Adrenal gland (tissue), 12 donors: Measurements from ENCODE around the gene DCAF6. TPM values are rescaled to one million over a fixed set of nuclear protein-coding genes. Genes with fewer than 3 reads are reported as not detected.

Experiments
- DNase-seq, 7 donors: peaks; one replicate each; pipeline ENCODE4 v3.0.0-alpha.2; 2019 to 2020
- H3K27ac ChIP-seq, 5 donors: fragments of 200-600 bp; sonication (generic) in 4 of 5; 1 replicate in 3 of 5; 2 replicates in 2 of 5; pipeline versions ENCODE4 v1.5.1 to v1.8.0; 2016 to 2020; ENCODE audit warnings: mild to moderate bottlenecking in 1 of 5
- H3K27me3 ChIP-seq: fragments of 200-600 bp; 2 replicates; pipeline ENCODE4 v1.8.0; 2021
- H3K36me3 ChIP-seq, 2 donors: fragments of 200-600 bp; replicated peaks in 1 of 2; 1 replicate in 1 of 2; 2 replicates in 1 of 2; pipeline versions ENCODE4 v1.5.1 to v1.8.0; 2018 to 2022
- H3K4me1 ChIP-seq, 2 donors: fragments of 200-600 bp; replicated peaks in 1 of 2; 1 replicate in 1 of 2; 2 replicates in 1 of 2; pipeline versions ENCODE4 v1.5.1 to v1.8.0; 2018 to 2021
- H3K4me3 ChIP-seq, 4 donors: fragments of 200-600 bp; sonication (generic) in 3 of 4; one replicate each; pipeline ENCODE4 v1.5.1; 2016 to 2018
- H3K9me3 ChIP-seq, 3 donors: fragments of 200-600 bp; sonication (generic) in 1 of 3; replicated peaks in 1 of 3; 1 replicate in 2 of 3; 2 replicates in 1 of 3; pipeline versions ENCODE4 v1.5.1 to v1.8.0; 2016 to 2021
- CTCF ChIP-seq, 6 experiments: fragments of 450-650 bp in 4 of 6; fragments of 200-600 bp in 2 of 6; sonication (generic) in 1 of 6; IDR thresholded peaks; 1 replicate in 5 of 6; 2 replicates in 1 of 6; pipeline versions ENCODE4 v1.5.1 to v1.8.0; 2016 to 2021; ENCODE audit warnings: antibody characterized with exemption in 6 of 6, mild to moderate bottlenecking in 2 of 6, moderate library complexity in 1 of 6
- POLR2A ChIP-seq, 2 donors: fragments of 450-650 bp; IDR thresholded peaks; one replicate each; pipeline ENCODE4 v1.6.1; 2017; ENCODE audit warnings: antibody characterized with exemption in 2 of 2, mild to moderate bottlenecking in 2 of 2, moderate library complexity in 1 of 2
- whole genome bisulfite sequencing, 4 donors: extraction: QIAGEN DNeasy Blood & Tissue Kit in 2 of 4; methylation state at CpG; one replicate each; pipeline versions ENCODE4 v1.1.5 to v1.1.7; 2013 to 2017; 5-methylcytosine and 5-hydroxymethylcytosine counted together
- intact Hi-C, 2 donors: fragments of 100-400 bp; cut with DNase I; formaldehyde crosslinking; loops; one replicate each; pipeline versions ENCODE4 v1.14.1 to v1.15.0; 2022 to 2023
- polyA plus RNA-seq, 3 donors: library from polyadenylated mRNA; stranded (reverse); fragments of 200-250 nt in 2 of 3; fragments of 350-450 nt in 1 of 3; fragmentation: Illumina TruSeq in 1 of 3; extraction: RNeasy Lipid Tissue Mini Kit (QIAGEN cat#74804) in 1 of 3; gene quantifications; one replicate each; pipeline ENCODE4 v1.2.3, GENCODE V29; 2013 to 2014
- total RNA-seq, 9 donors: library from RNA; depleted of rRNA in 4 of 9; stranded (reverse); fragments of >200 nt in 4 of 9; fragments of 120-200 nt in 1 of 9; fragmentation: NEBNext Ultra II Directional in 1 of 9; extraction: Animal tissue kit (Norgen Biotek cat#: 25700) in 1 of 9; gene quantifications; one replicate each; pipeline versions ENCODE4 v1.1.0 to v1.2.4, GENCODE V29; 2013 to 2023
- donor health status: healthy with polysubstance abuse.
- donor health status: Bipolar disorder and iron deficiency.
- donor health status: DM: yes; HTN: yes; CAD: no.
- donor health status: DM: no; HTN: no; CAD: no.
- donor health status: DM: no; HTN: no; CAD: no.
- donor health status: DM: yes; HTN: yes; CAD: no.

Gene DCAF6
- total and polyA plus RNA-seq, 12 donors: 46.4 to 160 (median 90.5) TPM

GRCh38 chr1:167924102-167924501 is 12.4 kb upstream of the DCAF6 start:
- H3K27me3 ChIP-seq: no peaks in the 10 kb centered on the region
- peaks cover 15 to 32% of the 10 kb centered on the region in 2 donors for H3K4me1 ChIP-seq
- WGBS, 4 donors: 87 to 97% (median 95%) methylated on average over 2 of the region's 2 CpGs
- intact Hi-C loops: no loop called here
- no peak for DNase-seq
- H3K27ac ChIP-seq: no peak overlapping the region
- no peaks in the 10 kb centered on the region for H3K36me3 ChIP-seq
- H3K4me3 ChIP-seq: no peak overlapping the region
- TF ChIP-seq CTCF (IDR thresholded peaks at IDR 0.05) (no peak), POLR2A (IDR thresholded peaks at IDR 0.05) (no peak)
- H3K9me3 ChIP-seq: no peaks in the 10 kb centered on the region

GRCh38 chr1:167924543-167925231 is 11.8 kb upstream of the DCAF6 start:
- no peak overlapping the region for H3K27ac ChIP-seq
- TF ChIP-seq POLR2A (IDR thresholded peaks at IDR 0.05) (no peak), CTCF (IDR thresholded peaks at IDR 0.05) (no peak)
- H3K27me3 ChIP-seq: no peaks in the 10 kb centered on the region
- intact Hi-C loops: no loop called here
- no peak for DNase-seq
- H3K4me1 ChIP-seq: peaks cover 15 to 38% of the 10 kb centered on the region in 2 donors
- H3K9me3 ChIP-seq: no peaks in the 10 kb centered on the region
- 86 to 94% (median 91%) methylated on average over 2 of the region's 2 CpGs for WGBS, 4 donors
- no peak overlapping the region for H3K4me3 ChIP-seq
- H3K36me3 ChIP-seq: no peaks in the 10 kb centered on the region

GRCh38 chr1:167926486-167926997 is 9.9 kb upstream of the DCAF6 start:
- Histone ChIP-seq H3K4me3 (no peak overlapping the region), H3K9me3 (no peaks in the 10 kb centered on the region), H3K4me1 (peaks cover 14 to 42% of the 10 kb centered on the region in 2 donors), H3K36me3 (no peaks in the 10 kb centered on the region), H3K27me3 (no peaks in the 10 kb centered on the region), H3K27ac (no peak overlapping the region)
- DNase-seq: no peak
- TF ChIP-seq CTCF (IDR thresholded peaks at IDR 0.05): no peak
- no peak for TF ChIP-seq POLR2A (IDR thresholded peaks at IDR 0.05)
- intact Hi-C loops: no loop called here
- WGBS, 4 donors: 80 to 83% (median 81%) methylated on average over 6 of the region's 6 CpGs

GRCh38 chr1:167927046-167927754 is 9.3 kb upstream of the DCAF6 start:
- no peaks in the 10 kb centered on the region for H3K36me3 ChIP-seq
- no peak for DNase-seq
- WGBS, 4 donors: 70 to 74% (median 71%) methylated on average over 4 of the region's 4 CpGs

More at GRCh38 chr1:167927046-167927754, 9.3 kb upstream of the DCAF6 start:
- no peak overlapping the region for H3K4me3 ChIP-seq
- no peak overlapping the region for H3K27ac ChIP-seq
- H3K9me3 ChIP-seq: no peaks in the 10 kb centered on the region
- no peak for TF ChIP-seq CTCF (IDR thresholded peaks at IDR 0.05)
- no peak for TF ChIP-seq POLR2A (IDR thresholded peaks at IDR 0.05)
- peaks cover 8 to 35% of the 10 kb centered on the region in 2 donors for H3K4me1 ChIP-seq
- H3K27me3 ChIP-seq: no peaks in the 10 kb centered on the region
- intact Hi-C loops: no loop called here
